GM12892 (cell line): ENCODE data around the gene TEX51.

Experiments
- POLR2A ChIP-seq: IDR thresholded peaks from 2 replicates; pipeline ENCODE4 v1.6.1; 2011; ENCODE audit warnings: low read depth, low read length, control low read depth
- POLR2AphosphoS5 ChIP-seq: IDR thresholded peaks from 2 replicates; pipeline ENCODE4 v1.6.1; 2011; ENCODE audit warnings: low read depth, low read length, control low read depth
- TAF1 ChIP-seq: IDR thresholded peaks from 2 replicates; pipeline ENCODE4 v1.6.1; 2011; ENCODE audit warnings: low read depth, mild to moderate bottlenecking, control low read depth, low read length, borderline replicate concordance

- TF ChIP-seq POLR2A (no peak), POLR2AphosphoS5 (no peak), TAF1 (no peak)
Measured at GRCh38 chr2:126880324-126880723, 18.4 kb upstream of the TEX51 start.
